Activated CD4-positive, CD25-positive, alpha-beta regulatory T cell (primary cell): Measurements from ENCODE around the gene RUNX2.

Experiments used
- DNase-seq, 4 experiments: peaks; one replicate each; lab custom pipeline; 2025; lab: John Stamatoyannopoulos, UW

The RUNX2 gene

GRCh38 chr6:45433533-45434380 is 105.6 kb downstream of the RUNX2 start:
- DNase-seq: no peak

GRCh38 chr6:45434381-45434700 is 106.2 kb downstream of the RUNX2 start:
- no peak for DNase-seq

- no peak for DNase-seq
These were observed 108.7 kb downstream of the RUNX2 start for GRCh38 chr6:45436544-45437438.

GRCh38 chr6:45437439-45437815 is 109.3 kb downstream of the RUNX2 start:
- DNase-seq: no peak

GRCh38 chr6:45438151-45438550 is 110.0 kb downstream of the RUNX2 start:
- DNase-seq: no peak

- no peak for DNase-seq
These were observed 110.8 kb downstream of the RUNX2 start for GRCh38 chr6:45438849-45439406.

- no peak for DNase-seq
These were observed 111.3 kb downstream of the RUNX2 start for GRCh38 chr6:45439459-45439858.

- no peak for DNase-seq
These were observed 111.8 kb downstream of the RUNX2 start for GRCh38 chr6:45439861-45440388.

- DNase-seq: no peak
These were observed 113.8 kb downstream of the RUNX2 start for GRCh38 chr6:45441851-45442453.

- no peak for DNase-seq
These were observed 114.6 kb downstream of the RUNX2 start for GRCh38 chr6:45442716-45443115.

- no peak for DNase-seq
These were observed 117.2 kb downstream of the RUNX2 start for GRCh38 chr6:45445364-45445748.

- DNase-seq: no peak
These were observed 117.8 kb downstream of the RUNX2 start for GRCh38 chr6:45445749-45446549.

- DNase-seq: no peak
These were observed 118.9 kb downstream of the RUNX2 start for GRCh38 chr6:45447005-45447404.

- DNase-seq: no peak
These were observed 119.6 kb downstream of the RUNX2 start for GRCh38 chr6:45447716-45448115.

GRCh38 chr6:45448417-45449389 is 120.6 kb downstream of the RUNX2 start:
- no peak for DNase-seq

- no peak for DNase-seq
These were observed 122.0 kb downstream of the RUNX2 start for GRCh38 chr6:45450132-45450531.

GRCh38 chr6:45450831-45451230 is 122.7 kb downstream of the RUNX2 start:
- DNase-seq: no peak

- no peak for DNase-seq
These were observed 126.1 kb downstream of the RUNX2 start for GRCh38 chr6:45454008-45454911.

- no peak for DNase-seq
These were observed 127.3 kb downstream of the RUNX2 start for GRCh38 chr6:45455408-45455807.
